HepG2 (cell line): ENCODE measurements around the gene TXLNA. TPM values are rescaled to one million over a fixed set of nuclear protein-coding genes. Genes with fewer than 3 reads are reported as not detected.
A peak's percentile ranks its signal among the peaks of the same experiment; 100 is the strongest.

Experiments used
- AGO2 ChIP-seq: fragments of 200-400 bp; formaldehyde crosslinking; optimal IDR thresholded peaks from 2 replicates; pipeline ENCODE3; 2017; ENCODE audit warnings: mild to moderate bottlenecking, low read depth, low read length, moderate library complexity
- ARID5B ChIP-seq: IDR thresholded peaks from 2 replicates; pipeline ENCODE4 v1.4.0; 2020; ENCODE audit warnings: mild to moderate bottlenecking, missing genetic modification reagents
- ZBTB40 ChIP-seq, 2 experiments: fragments of 450-650 bp in 1 of 2; sonication (generic) in 1 of 2; formaldehyde crosslinking in 1 of 2; IDR thresholded peaks; 2 replicates each; pipeline versions ENCODE4 v1.6.1 to v1.8.0; 2016 to 2022; ENCODE audit warnings: antibody characterized with exemption in 1 of 2, mild to moderate bottlenecking in 1 of 2, missing genetic modification reagents in 1 of 2
- ZNF142 ChIP-seq: sonication (generic); formaldehyde crosslinking; IDR thresholded peaks from 2 replicates; pipeline ENCODE4 v1.4.0; 2020; ENCODE audit warnings: missing genetic modification reagents
- ZNF770 ChIP-seq: sonication (generic); formaldehyde crosslinking; IDR thresholded peaks from 2 replicates; pipeline ENCODE4 v1.5.0; 2020; ENCODE audit warnings: mild to moderate bottlenecking, missing genetic modification reagents
- polyA plus RNA-seq, 8 experiments: library from polyadenylated mRNA; depleted of rRNA in 3 of 8; stranded (reverse) in 7 of 8; unstranded in 1 of 8; fragments of >200 nt; fragmentation: Illumina TruSeq in 4 of 8; extraction: Trizol in 4 of 8; gene quantifications; 2 replicates each; pipeline versions ENCODE4 v1.2.1 to v1.2.3, GENCODE V29; 2011 to 2016; ENCODE audit warnings: low read depth in 4 of 8, missing spikeins in 1 of 8, mixed read lengths in 1 of 8; ENCODE audit not compliant: insufficient read depth in 1 of 8
- total RNA-seq, 5 experiments: library from RNA; depleted of rRNA; stranded (reverse); fragments of >200 nt; fragmentation: Illumina TruSeq; extraction: Trizol; gene quantifications; 2 replicates each; pipeline ENCODE4 v1.2.3, GENCODE V29; 2016; ENCODE audit warnings: low read depth in 1 of 5

The TXLNA gene
- total and polyA plus RNA-seq, 2 of the 13 experiments (the other 11 are each of a cell fraction or from before 2014, with no cell fraction given): 29.6 to 67.8 TPM

- TF ChIP-seq ZNF142 (CRISPR knock-in tag): no peak
- no peak for TF ChIP-seq ZBTB40 (IDR thresholded peaks at IDR 0.05)
- no peak for TF ChIP-seq ZBTB40 (CRISPR knock-in tag; IDR thresholded peaks at IDR 0.05)
- no peak for TF ChIP-seq ZNF770 (CRISPR knock-in tag)
- TF ChIP-seq ARID5B (CRISPR knock-in tag): peak; percentile 71
- no peak for TF ChIP-seq AGO2
These were observed 889 bp upstream of the TXLNA start (continued) for GRCh38 chr1:32178380-32179192.
